Measurements from ENCODE around the gene SH3PXD2B.

SH3PXD2B gene

GRCh38 chr5:172435362-172436077 is 18.8 kb downstream of the SH3PXD2B start:
- no peak for DNase-seq

- DNase-seq, result no peak
These were observed 20.1 kb downstream of the SH3PXD2B start for GRCh38 chr5:172434251-172434650.

GRCh38 chr5:172433513-172433912 is 20.8 kb downstream of the SH3PXD2B start:
- no peak for DNase-seq

- DNase-seq, result no peak
These were observed 21.3 kb downstream of the SH3PXD2B start for GRCh38 chr5:172433071-172433470.

GRCh38 chr5:172430354-172430753 is 24.0 kb downstream of the SH3PXD2B start:
- no peak for DNase-seq

- DNase-seq, result no peak
These were observed 25.0 kb downstream of the SH3PXD2B start for GRCh38 chr5:172429201-172429940.

- DNase-seq, result no peak
These were observed 25.8 kb downstream of the SH3PXD2B start for GRCh38 chr5:172428224-172429166.

- DNase-seq, result no peak
These were observed 27.1 kb downstream of the SH3PXD2B start for GRCh38 chr5:172427202-172427601.

GRCh38 chr5:172426086-172426485 is 28.2 kb downstream of the SH3PXD2B start:
- no peak for DNase-seq

- no peak for DNase-seq
These were observed 28.9 kb downstream of the SH3PXD2B start for GRCh38 chr5:172425402-172425801.

GRCh38 chr5:172424808-172425207 is 29.5 kb downstream of the SH3PXD2B start:
- no peak for DNase-seq

- no peak for DNase-seq
These were observed 30.2 kb downstream of the SH3PXD2B start for GRCh38 chr5:172424111-172424490.

GRCh38 chr5:172423379-172424110 is 30.8 kb downstream of the SH3PXD2B start:
- no peak for DNase-seq

- DNase-seq, result no peak
These were observed 32.1 kb downstream of the SH3PXD2B start for GRCh38 chr5:172422255-172422654.

- DNase-seq, result no peak
These were observed 33.3 kb downstream of the SH3PXD2B start for GRCh38 chr5:172421020-172421419.

GRCh38 chr5:172420235-172420939 is 33.9 kb downstream of the SH3PXD2B start:
- DNase-seq, result no peak

- DNase-seq, result no peak
These were observed 35.2 kb downstream of the SH3PXD2B start for GRCh38 chr5:172418862-172419814.

GRCh38 chr5:172417983-172418630 is 36.2 kb downstream of the SH3PXD2B start:
- DNase-seq, result no peak

- DNase-seq, result no peak
These were observed 37.0 kb downstream of the SH3PXD2B start for GRCh38 chr5:172417130-172417841.

Data from NCI-H2081 (cell line).